ENCODE measurements around the gene VWA2.
"Not testable (repeated sequence)": the region's sequence is repeated elsewhere in the genome, so short reads cannot be mapped to it uniquely, and the experiment has no call there.

The VWA2 gene

GRCh38 chr10:114322344-114322743, 83.3 kb downstream of the VWA2 start:
- no peak for DNase-seq

GRCh38 chr10:114323023-114323422, 84.0 kb downstream of the VWA2 start:
- no peak for DNase-seq

GRCh38 chr10:114326795-114327194, 87.7 kb downstream of the VWA2 start:
- DNase-seq = no peak

- DNase-seq = no peak
These were observed 88.7 kb downstream of the VWA2 start for GRCh38 chr10:114327537-114328440.

GRCh38 chr10:114328441-114328812, 89.4 kb downstream of the VWA2 start:
- no peak for DNase-seq

GRCh38 chr10:114328874-114329273, 89.8 kb downstream of the VWA2 start:
- no peak for DNase-seq

- no peak for DNase-seq
These were observed 90.7 kb downstream of the VWA2 start for GRCh38 chr10:114329634-114330365.

- no peak for DNase-seq
These were observed 93.5 kb downstream of the VWA2 start for GRCh38 chr10:114332301-114333192.

- DNase-seq = not testable (repeated sequence)
These were observed 94.4 kb downstream of the VWA2 start for GRCh38 chr10:114333441-114333840.

- no peak for DNase-seq
These were observed 95.2 kb downstream of the VWA2 start for GRCh38 chr10:114334301-114334700.

- DNase-seq = no peak
These were observed 96.6 kb downstream of the VWA2 start for GRCh38 chr10:114335614-114336013.

GRCh38 chr10:114336823-114337509, 97.9 kb downstream of the VWA2 start:
- DNase-seq = no peak

GRCh38 chr10:114337510-114338462, 98.7 kb downstream of the VWA2 start:
- DNase-seq = no peak

GRCh38 chr10:114340816-114341215, 101.8 kb downstream of the VWA2 start:
- no peak for DNase-seq
